GM23248 (cell line): ENCODE results near the gene TEX51. TPM values are rescaled to one million over a fixed set of nuclear protein-coding genes. Genes with fewer than 3 reads are reported as not detected.

ENCODE experiments used
- DNase-seq: peaks from one replicate; pipeline ENCODE4 v3.0.0-alpha.2; 2015
- H2AFZ ChIP-seq: fragments of 200-600 bp; sonication (generic); 2 replicates; pipeline ENCODE4 v1.6.1; 2016; ENCODE audit warnings: antibody characterized with exemption
- H3F3A ChIP-seq: fragments of 200-600 bp; sonication (generic); 2 replicates; pipeline ENCODE4 v1.6.1; 2016; ENCODE audit warnings: mild to moderate bottlenecking, antibody characterized with exemption, mixed run types; ENCODE audit not compliant: insufficient read depth
- H3K27ac ChIP-seq: fragments of 200-600 bp; sonication (generic); 2 replicates; pipeline ENCODE4 v1.5.1; 2016; ENCODE audit warnings: mild to moderate bottlenecking
- H3K27me3 ChIP-seq: fragments of 200-600 bp; sonication (generic); replicated peaks from 2 replicates; pipeline ENCODE4 v1.6.1; 2016; ENCODE audit warnings: mild to moderate bottlenecking; ENCODE audit not compliant: insufficient read depth
- H3K36me3 ChIP-seq: fragments of 200-600 bp; sonication (generic); 2 replicates; pipeline ENCODE4 v1.6.1; 2016; ENCODE audit warnings: low read depth, mild to moderate bottlenecking
- H3K4me1 ChIP-seq: fragments of 200-600 bp; sonication (generic); 2 replicates; pipeline ENCODE4 v1.6.1; 2016; ENCODE audit warnings: mild to moderate bottlenecking; ENCODE audit not compliant: insufficient read depth
- H3K4me2 ChIP-seq: fragments of 200-600 bp; sonication (generic); one replicate; pipeline ENCODE4 v1.6.1; 2016; ENCODE audit warnings: mild to moderate bottlenecking; ENCODE audit not compliant: unreplicated experiment
- H3K4me3 ChIP-seq: fragments of 200-600 bp; sonication (generic); 2 replicates; pipeline ENCODE4 v1.5.1; 2016; ENCODE audit warnings: mild to moderate bottlenecking
- H3K79me2 ChIP-seq: fragments of 200-600 bp; sonication (generic); 2 replicates; pipeline ENCODE4 v1.6.1; 2016; ENCODE audit warnings: mild to moderate bottlenecking; ENCODE audit not compliant: insufficient read depth
- H3K9ac ChIP-seq: fragments of 200-600 bp; sonication (generic); 2 replicates; pipeline ENCODE4 v1.6.1; 2016; ENCODE audit warnings: mild to moderate bottlenecking
- H3K9me2 ChIP-seq: fragments of 200-600 bp; sonication (generic); 2 replicates; pipeline ENCODE4 v1.6.1; 2016; ENCODE audit warnings: mixed run types, mild to moderate bottlenecking, moderate library complexity; ENCODE audit not compliant: insufficient read depth
- H3K9me3 ChIP-seq: fragments of 200-600 bp; sonication (generic); one replicate; pipeline ENCODE4 v1.6.1; 2017; ENCODE audit warnings: low read depth
- H4K20me1 ChIP-seq: fragments of 200-600 bp; sonication (generic); 2 replicates; pipeline ENCODE4 v1.6.0; 2016; ENCODE audit not compliant: insufficient read depth
- EZH2 ChIP-seq: fragments of 200-600 bp; sonication (generic); IDR thresholded peaks from 2 replicates; pipeline ENCODE4 v1.6.1; 2018; ENCODE audit warnings: antibody characterized with exemption, mild to moderate bottlenecking; ENCODE audit not compliant: insufficient read depth, poor library complexity, severe bottlenecking
- EZH2phosphoT487 ChIP-seq: fragments of 200-600 bp; sonication (generic); IDR thresholded peaks from 2 replicates; pipeline ENCODE4 v1.6.1; 2018; ENCODE audit warnings: antibody characterized with exemption, moderate library complexity, mild to moderate bottlenecking, low read depth; ENCODE audit not compliant: insufficient read depth
- WGBS, 2 experiments: methylation state at CpG; one replicate each; pipeline ENCODE4 v1.1.6; 2015 to 2017; ENCODE audit warnings: low lambda C conversion rate in 2 of 2, low coverage in 1 of 2; ENCODE audit errors: missing lambda C conversion rate in 2 of 2; 5-methylcytosine and 5-hydroxymethylcytosine counted together
- in situ Hi-C: fragments of 300-500 bp; cut with MboI; formaldehyde crosslinking; loops from 2 replicates; pipeline ENCODE4 v1.15.0; 2020
- polyA plus RNA-seq: library from polyadenylated mRNA; unstranded; fragments of >200 nt; fragmentation: Nextera tagmentation; extraction: Ambion mirVana; gene quantifications from 2 replicates; pipeline ENCODE4 v1.2.1, GENCODE V29; 2016
- total RNA-seq: library from RNA; depleted of rRNA; stranded (reverse); fragments of >200 nt; shearing (Covaris generic); gene quantifications from 2 replicates; pipeline ENCODE4 v1.2.3, GENCODE V29; 2014

Gene TEX51
- total and polyA plus RNA-seq, 2 experiments from 2014 or later, result not detected

DNA sequence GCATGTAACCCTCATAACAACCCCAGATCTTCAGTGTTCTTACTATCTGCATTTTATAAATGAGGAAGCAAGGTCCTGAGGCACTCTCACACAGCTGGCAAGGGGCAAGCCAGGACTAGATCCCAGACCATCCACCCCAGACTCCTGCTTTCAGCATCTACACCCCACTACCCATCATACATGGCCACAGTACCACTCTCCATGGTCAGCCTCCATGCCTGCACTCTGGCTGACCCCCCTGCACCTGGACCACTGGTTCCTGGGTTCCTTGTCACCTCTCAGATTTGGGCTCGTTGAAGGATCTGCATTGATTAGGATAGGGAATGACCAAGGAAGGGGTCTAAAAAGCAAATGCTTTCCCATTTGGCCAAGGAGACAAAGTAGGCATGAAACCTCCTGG, 36.0 kb upstream of the TEX51 start:
- in situ Hi-C loops, result no loop called here
- H3F3A ChIP-seq, result no peaks in the 10 kb centered on the region
- no peak overlapping the region for H3K9ac ChIP-seq
- H4K20me1 ChIP-seq, result no peaks in the 10 kb centered on the region
- H3K9me2 ChIP-seq, result no peaks in the 10 kb centered on the region
- H3K36me3 ChIP-seq, result no peaks in the 10 kb centered on the region
- H2AFZ ChIP-seq, result no peak overlapping the region
- no peak for DNase-seq
- H3K27me3 ChIP-seq, result no peaks in the 10 kb centered on the region; the same call in 1 of the 2 replicates
- no peak overlapping the region for H3K27ac ChIP-seq
- no peak overlapping the region for H3K4me3 ChIP-seq
- WGBS, 2 experiments, result 0 to 4% methylated on average over 1 of the region's 1 CpG
- TF ChIP-seq EZH2 (no peak), EZH2phosphoT487 (no peak)
- no peak overlapping the region for H3K4me2 ChIP-seq
- H3K4me1 ChIP-seq, result no peaks in the 10 kb centered on the region
- H3K9me3 ChIP-seq, result no peaks in the 10 kb centered on the region
- no peaks in the 10 kb centered on the region for H3K79me2 ChIP-seq

DNA sequence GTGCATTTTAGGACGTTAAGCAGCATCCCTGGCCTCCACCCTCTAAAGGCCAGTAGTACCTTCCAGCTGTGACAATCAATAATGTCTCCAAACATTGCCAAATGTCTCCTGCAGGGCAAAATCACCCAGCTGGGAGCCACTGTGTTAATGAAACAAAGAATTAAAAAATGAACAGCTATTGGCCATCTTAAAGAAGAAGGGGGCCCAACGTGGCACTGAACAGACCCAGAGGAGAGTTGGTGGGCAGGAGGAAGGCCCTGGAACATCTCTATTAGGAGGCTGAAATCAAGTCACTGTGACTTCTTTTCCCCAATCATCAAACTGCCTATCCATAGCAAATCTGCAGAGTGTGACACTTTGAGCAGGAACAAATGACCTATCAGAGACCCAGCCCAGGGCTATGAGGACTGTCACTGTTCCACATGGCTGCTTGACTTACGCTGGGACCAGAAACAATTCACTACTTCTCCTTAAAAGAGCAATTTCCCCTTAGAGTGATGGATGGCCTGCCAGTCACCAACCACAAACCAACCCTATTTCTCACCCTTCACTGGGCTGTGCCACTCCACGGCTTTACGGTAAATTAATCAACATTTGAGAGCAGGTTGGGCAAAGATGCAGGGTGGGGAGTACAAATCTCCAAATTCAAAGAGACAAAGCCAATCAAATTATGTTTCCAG, 35.2 kb upstream of the TEX51 start:
- 13 to 19% methylated on average over 5 of the region's 5 CpGs for WGBS, 2 experiments
- Histone ChIP-seq H3K4me3 (no peak overlapping the region), H3K4me2 (no peak overlapping the region), H3K4me1 (no peaks in the 10 kb centered on the region), H3K36me3 (no peaks in the 10 kb centered on the region), H3K9me3 (no peaks in the 10 kb centered on the region), H4K20me1 (no peaks in the 10 kb centered on the region), H3F3A (no peaks in the 10 kb centered on the region), H3K9me2 (no peaks in the 10 kb centered on the region), H3K9ac (no peak overlapping the region), H3K27me3 (no peaks in the 10 kb centered on the region; the same call in 1 of the 2 replicates), H2AFZ (no peak overlapping the region), H3K79me2 (no peaks in the 10 kb centered on the region), H3K27ac (no peak overlapping the region)
- no peak for TF ChIP-seq EZH2
- TF ChIP-seq EZH2phosphoT487, result no peak
- no peak for DNase-seq
- in situ Hi-C loops, result no loop called here

DNA sequence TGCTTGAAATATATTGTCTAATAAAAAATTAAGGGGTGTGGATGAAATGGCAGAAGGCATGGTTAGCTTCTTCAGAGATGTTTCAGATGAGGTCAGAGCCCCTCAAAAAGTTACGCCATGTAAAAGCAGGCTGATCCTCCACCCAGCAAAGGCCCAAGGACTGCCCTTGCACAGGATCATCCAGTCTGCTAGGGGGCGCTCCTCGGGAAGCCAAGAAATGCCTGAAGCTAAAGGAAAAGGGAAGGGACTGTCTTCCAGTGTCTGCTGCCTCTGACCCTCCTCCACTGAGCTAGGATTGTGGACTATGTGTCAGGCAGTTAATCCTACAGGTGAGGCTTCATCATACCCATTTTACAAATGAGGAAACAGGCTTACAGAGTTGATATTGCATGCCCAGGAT, 33.8 kb upstream of the TEX51 start:
- Histone ChIP-seq H3F3A (no peaks in the 10 kb centered on the region), H3K27me3 (no peaks in the 10 kb centered on the region; the same call in 1 of the 2 replicates), H2AFZ (no peak overlapping the region), H3K4me2 (no peak overlapping the region), H3K9me2 (no peaks in the 10 kb centered on the region), H3K4me3 (no peak overlapping the region), H3K79me2 (no peaks in the 10 kb centered on the region), H3K9me3 (no peaks in the 10 kb centered on the region), H3K36me3 (no peaks in the 10 kb centered on the region), H3K4me1 (no peaks in the 10 kb centered on the region), H3K9ac (no peak overlapping the region), H4K20me1 (no peaks in the 10 kb centered on the region), H3K27ac (no peak overlapping the region)
- in situ Hi-C loops, result no loop called here
- peak; percentile 5 for DNase-seq
- TF ChIP-seq EZH2phosphoT487, result no peak
- TF ChIP-seq EZH2, result no peak
- WGBS, 2 experiments, result 34 to 44% methylated on average over 3 of the region's 3 CpGs

DNA sequence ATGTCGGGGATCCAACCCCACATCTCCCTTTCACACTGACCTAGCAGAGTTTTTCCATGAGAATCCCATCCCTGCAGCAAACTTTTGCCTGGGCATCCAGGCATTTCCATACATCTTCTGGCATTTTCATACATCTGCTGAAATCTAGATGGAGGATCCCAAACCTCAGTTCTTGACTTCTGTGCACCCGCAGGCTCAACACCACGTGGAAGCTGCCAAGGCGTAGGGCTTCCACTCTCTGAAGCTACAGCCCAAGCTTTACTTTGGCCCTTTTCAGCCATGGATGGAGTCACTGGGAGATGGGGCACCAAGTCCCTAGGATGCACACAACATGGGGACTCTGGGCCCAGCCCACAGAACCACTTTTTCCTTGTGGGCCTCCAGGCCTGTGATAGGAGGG, 32.2 kb upstream of the TEX51 start:
- Histone ChIP-seq H3K79me2 (no peaks in the 10 kb centered on the region), H3K4me1 (no peaks in the 10 kb centered on the region), H3K27me3 (no peaks in the 10 kb centered on the region; the same call in 1 of the 2 replicates), H2AFZ (no peak overlapping the region), H3K27ac (no peak overlapping the region), H3K36me3 (no peaks in the 10 kb centered on the region), H3K9ac (no peak overlapping the region), H3K4me3 (no peak overlapping the region), H3K4me2 (no peak overlapping the region), H3F3A (no peaks in the 10 kb centered on the region), H3K9me3 (no peaks in the 10 kb centered on the region), H3K9me2 (no peaks in the 10 kb centered on the region), H4K20me1 (no peaks in the 10 kb centered on the region)
- TF ChIP-seq EZH2 (no peak), EZH2phosphoT487 (no peak)
- DNase-seq, result no peak
- in situ Hi-C loops, result no loop called here
- 48 to 61% methylated on average over 4 of the region's 4 CpGs for WGBS, 2 experiments

DNA sequence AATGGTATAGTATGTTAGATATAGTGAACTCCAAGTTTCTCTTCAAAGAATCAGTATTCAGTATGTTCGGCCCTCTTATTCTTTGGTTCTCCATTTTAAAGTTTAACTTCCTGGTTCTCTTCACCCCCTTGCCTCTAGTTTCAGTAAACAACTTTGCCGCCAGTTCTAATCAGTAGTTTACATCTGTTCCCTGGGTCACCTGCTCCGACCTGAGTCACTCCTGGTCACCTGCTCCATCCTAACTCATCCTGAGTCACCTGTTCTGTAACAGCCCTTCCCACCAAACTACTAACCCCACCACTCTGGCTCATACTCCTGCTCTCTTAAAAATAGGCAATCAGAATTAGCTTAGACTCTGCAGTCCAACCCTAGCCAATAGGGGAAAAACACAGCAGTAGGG, 23.7 kb upstream of the TEX51 start:
- Histone ChIP-seq H3K27me3 (no peaks in the 10 kb centered on the region), H3F3A (no peaks in the 10 kb centered on the region), H3K4me2 (no peak overlapping the region), H3K79me2 (no peaks in the 10 kb centered on the region), H3K36me3 (no peaks in the 10 kb centered on the region), H3K27ac (no peak overlapping the region), H3K9ac (no peak overlapping the region), H3K4me1 (no peaks in the 10 kb centered on the region), H3K4me3 (no peak overlapping the region), H4K20me1 (no peaks in the 10 kb centered on the region), H2AFZ (no peak overlapping the region), H3K9me3 (no peaks in the 10 kb centered on the region), H3K9me2 (no peaks in the 10 kb centered on the region)
- WGBS, 2 experiments, result 52 to 53% methylated on average over 3 of the region's 3 CpGs
- in situ Hi-C loops, result no loop called here
- DNase-seq, result no peak
- TF ChIP-seq EZH2phosphoT487, result no peak
